WTC11 (cell line): Measurements from ENCODE around the gene TFPT.

Source experiments
- AFF4 ChIP-seq: sonication (generic); formaldehyde crosslinking; IDR thresholded peaks from 2 replicates; pipeline ENCODE4 v1.8.1; 2023; ENCODE audit warnings: mild to moderate bottlenecking, missing genetic modification reagents, borderline replicate concordance
- CTCF ChIP-seq: fragments of 200-600 bp; IDR thresholded peaks from 2 replicates; pipeline ENCODE4 v1.8.0; 2022; ENCODE audit warnings: antibody characterized with exemption
- MXD4 ChIP-seq: fragments of 250-450 bp; sonication (Bioruptor Pico); IDR thresholded peaks from 2 replicates; pipeline ENCODE4 v1.8.0; 2021; ENCODE audit warnings: mild to moderate bottlenecking, moderate library complexity, borderline replicate concordance
- NFYB ChIP-seq: sonication (generic); formaldehyde crosslinking; conservative IDR thresholded peaks from 2 replicates; pipeline ENCODE4 v1.8.0; 2022; ENCODE audit warnings: low read depth, missing genetic modification reagents
- OVOL2 ChIP-seq: fragments of 250-450 bp; sonication (Bioruptor Pico); IDR thresholded peaks from 2 replicates; pipeline ENCODE4 v1.9.0; 2021; ENCODE audit warnings: mild to moderate bottlenecking, borderline replicate concordance
- TF ChIP-seq, protein P1 (sequence below): sonication (generic); formaldehyde crosslinking; IDR thresholded peaks from 2 replicates; pipeline ENCODE4 v1.8.0; 2022; ENCODE audit warnings: mild to moderate bottlenecking, missing genetic modification reagents
- TF ChIP-seq, protein P2 (sequence below): sonication (generic); formaldehyde crosslinking; conservative IDR thresholded peaks from 2 replicates; pipeline ENCODE4 v1.8.1; 2023; ENCODE audit warnings: mild to moderate bottlenecking, low read depth, missing genetic modification reagents, moderate library complexity
- TF ChIP-seq, protein P3 (sequence below): sonication (generic); formaldehyde crosslinking; IDR thresholded peaks from 2 replicates; pipeline ENCODE4 v1.8.1; 2023; ENCODE audit warnings: mild to moderate bottlenecking, missing genetic modification reagents

DNA sequence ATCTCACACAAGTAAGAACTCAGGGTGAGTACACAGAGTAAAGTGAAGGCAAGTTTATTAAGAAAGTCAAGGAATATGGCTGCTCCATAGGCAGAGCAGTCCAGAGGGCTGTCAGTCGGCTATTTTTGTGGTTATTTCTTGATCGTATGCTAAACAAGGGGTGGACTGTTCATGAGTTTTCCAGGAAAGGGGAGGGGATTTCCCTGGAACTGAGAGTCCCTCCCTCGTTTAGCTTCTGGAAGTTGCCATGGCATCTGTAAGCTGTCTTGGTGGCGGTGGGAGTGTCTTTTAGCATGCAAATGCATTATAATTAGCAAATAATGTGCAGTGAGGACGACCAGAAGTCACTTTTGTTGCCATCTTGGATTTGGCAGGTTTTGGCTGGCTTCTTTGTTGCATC is 46.0 kb downstream of the TFPT start:
- no peak for TF ChIP-seq OVOL2 (CRISPR knock-in tag)
- TF ChIP-seq, protein P1, sequence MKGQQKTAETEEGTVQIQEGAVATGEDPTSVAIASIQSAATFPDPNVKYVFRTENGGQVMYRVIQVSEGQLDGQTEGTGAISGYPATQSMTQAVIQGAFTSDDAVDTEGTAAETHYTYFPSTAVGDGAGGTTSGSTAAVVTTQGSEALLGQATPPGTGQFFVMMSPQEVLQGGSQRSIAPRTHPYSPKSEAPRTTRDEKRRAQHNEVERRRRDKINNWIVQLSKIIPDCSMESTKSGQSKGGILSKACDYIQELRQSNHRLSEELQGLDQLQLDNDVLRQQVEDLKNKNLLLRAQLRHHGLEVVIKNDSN = no peak
- no peak for TF ChIP-seq NFYB (CRISPR knock-in tag)
- TF ChIP-seq CTCF = no peak
- TF ChIP-seq MXD4 (CRISPR knock-in tag) = no peak
- TF ChIP-seq, protein P2, sequence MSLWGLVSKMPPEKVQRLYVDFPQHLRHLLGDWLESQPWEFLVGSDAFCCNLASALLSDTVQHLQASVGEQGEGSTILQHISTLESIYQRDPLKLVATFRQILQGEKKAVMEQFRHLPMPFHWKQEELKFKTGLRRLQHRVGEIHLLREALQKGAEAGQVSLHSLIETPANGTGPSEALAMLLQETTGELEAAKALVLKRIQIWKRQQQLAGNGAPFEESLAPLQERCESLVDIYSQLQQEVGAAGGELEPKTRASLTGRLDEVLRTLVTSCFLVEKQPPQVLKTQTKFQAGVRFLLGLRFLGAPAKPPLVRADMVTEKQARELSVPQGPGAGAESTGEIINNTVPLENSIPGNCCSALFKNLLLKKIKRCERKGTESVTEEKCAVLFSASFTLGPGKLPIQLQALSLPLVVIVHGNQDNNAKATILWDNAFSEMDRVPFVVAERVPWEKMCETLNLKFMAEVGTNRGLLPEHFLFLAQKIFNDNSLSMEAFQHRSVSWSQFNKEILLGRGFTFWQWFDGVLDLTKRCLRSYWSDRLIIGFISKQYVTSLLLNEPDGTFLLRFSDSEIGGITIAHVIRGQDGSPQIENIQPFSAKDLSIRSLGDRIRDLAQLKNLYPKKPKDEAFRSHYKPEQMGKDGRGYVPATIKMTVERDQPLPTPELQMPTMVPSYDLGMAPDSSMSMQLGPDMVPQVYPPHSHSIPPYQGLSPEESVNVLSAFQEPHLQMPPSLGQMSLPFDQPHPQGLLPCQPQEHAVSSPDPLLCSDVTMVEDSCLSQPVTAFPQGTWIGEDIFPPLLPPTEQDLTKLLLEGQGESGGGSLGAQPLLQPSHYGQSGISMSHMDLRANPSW (CRISPR knock-in tag) = no peak
- no peak for TF ChIP-seq AFF4 (CRISPR knock-in tag)
- TF ChIP-seq, protein P3, sequence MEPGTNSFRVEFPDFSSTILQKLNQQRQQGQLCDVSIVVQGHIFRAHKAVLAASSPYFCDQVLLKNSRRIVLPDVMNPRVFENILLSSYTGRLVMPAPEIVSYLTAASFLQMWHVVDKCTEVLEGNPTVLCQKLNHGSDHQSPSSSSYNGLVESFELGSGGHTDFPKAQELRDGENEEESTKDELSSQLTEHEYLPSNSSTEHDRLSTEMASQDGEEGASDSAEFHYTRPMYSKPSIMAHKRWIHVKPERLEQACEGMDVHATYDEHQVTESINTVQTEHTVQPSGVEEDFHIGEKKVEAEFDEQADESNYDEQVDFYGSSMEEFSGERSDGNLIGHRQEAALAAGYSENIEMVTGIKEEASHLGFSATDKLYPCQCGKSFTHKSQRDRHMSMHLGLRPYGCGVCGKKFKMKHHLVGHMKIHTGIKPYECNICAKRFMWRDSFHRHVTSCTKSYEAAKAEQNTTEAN (CRISPR knock-in tag) = no peak
